DMS153 treated with DMSO at 0.1 percent for 48 hours (cell line): ENCODE results near the gene SLC2A6.
"Not testable (repeated sequence)": the region's sequence is repeated elsewhere in the genome, so short reads cannot be mapped to it uniquely, and the experiment has no call there.

ENCODE experiments used
- DNase-seq: peaks from one replicate; lab custom pipeline; 2025; ENCODE audit not compliant: unreplicated experiment; lab: John Stamatoyannopoulos, UW

Gene SLC2A6

GRCh38 chr9:133463864-133464615, 14.9 kb downstream of the SLC2A6 start:
- no peak for DNase-seq

GRCh38 chr9:133463234-133463863, 15.6 kb downstream of the SLC2A6 start:
- DNase-seq, result no peak

- DNase-seq, result no peak
Measured at GRCh38 chr9:133461975-133462374, 16.9 kb downstream of the SLC2A6 start.

DNA sequence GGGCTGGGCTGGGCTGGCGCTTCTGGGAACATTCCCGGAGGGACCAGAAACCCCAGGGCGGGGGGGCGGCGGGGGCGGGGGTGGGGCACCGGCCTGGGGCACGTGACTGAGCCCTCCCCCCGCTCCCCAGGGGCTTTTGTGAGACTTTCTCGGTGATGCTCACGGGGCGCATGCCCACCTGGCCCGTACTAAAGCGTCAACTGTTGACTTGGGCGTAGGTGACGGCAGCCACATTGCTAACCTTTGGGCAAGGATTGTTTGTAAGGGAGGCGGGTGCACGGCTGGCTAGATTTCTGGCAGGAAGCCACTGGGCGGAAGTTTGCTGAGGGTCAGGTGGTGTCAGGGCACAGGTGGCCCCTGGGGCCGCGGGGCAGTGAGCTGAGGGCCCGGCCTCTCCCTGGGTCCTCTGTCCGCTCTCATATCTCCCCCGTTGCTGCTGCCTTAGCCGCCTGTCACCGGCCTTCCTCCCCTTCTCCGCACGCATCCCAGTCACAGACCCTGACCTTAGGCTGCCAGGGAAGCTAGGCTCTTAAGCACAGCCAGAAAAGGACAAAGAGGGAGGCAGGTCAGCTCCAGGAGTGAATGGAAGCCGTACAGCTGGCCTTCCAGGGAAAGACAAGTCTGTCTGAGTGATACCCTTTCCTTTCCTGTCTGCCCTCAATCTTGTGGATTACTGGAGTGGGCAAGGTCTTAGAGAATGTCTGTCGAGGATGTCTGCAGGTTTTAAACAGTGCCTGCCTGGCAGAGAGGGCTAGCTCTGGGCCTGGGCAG, 18.3 kb downstream of the SLC2A6 start:
- peak; percentile 49 for DNase-seq

DNA sequence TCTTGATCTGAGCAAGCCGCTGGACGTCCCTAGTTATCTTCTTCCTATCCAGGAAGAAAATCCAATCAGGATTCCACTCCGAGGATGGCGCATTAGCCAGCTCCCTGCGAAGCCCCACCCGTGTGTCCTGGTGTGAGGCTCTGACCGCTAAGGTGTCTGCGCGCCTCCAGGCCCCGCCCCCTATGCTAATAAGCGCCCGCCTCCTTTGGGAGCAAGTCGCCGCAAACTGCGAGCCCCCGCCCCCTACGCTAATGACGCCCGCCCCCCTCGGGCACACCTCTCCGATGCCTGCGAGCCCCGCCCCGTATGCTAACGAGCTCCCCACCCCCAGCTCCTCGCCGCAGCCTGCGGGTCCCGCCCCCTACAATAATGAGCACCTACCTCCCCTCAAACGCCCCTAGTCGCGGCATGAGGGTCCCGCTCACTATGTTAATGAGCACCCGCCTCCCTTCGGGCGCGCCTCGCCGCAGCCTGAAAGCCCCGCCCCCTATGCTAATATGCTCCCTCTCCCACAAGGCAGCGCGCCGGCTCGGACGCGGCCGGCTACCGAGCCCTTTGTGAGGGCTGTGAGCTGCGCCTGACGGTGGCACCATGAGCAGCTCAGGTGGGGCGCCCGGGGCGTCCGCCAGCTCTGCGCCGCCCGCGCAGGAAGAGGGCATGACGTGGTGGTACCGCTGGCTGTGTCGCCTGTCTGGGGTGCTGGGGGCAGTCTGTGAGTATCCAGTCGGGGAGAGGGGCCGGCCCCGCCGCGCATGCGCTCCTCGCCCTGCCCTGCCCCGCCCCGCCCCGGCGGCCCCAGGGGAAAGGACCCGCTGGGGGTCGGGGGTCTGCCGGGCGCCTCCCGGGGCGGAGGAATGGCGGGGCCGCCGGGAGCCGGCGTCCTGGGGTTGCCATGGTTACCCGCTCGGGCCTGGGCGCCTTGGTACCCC, 19.2 kb downstream of the SLC2A6 start, which contains the start of gene CACFD1:
TSS of gene CACFD1 (plus strand) at position 503 of the 929 bp plus-strand sequence. CDS start at position 592, 89 bp downstream.
- DNase-seq, result peak; percentile 99

DNA sequence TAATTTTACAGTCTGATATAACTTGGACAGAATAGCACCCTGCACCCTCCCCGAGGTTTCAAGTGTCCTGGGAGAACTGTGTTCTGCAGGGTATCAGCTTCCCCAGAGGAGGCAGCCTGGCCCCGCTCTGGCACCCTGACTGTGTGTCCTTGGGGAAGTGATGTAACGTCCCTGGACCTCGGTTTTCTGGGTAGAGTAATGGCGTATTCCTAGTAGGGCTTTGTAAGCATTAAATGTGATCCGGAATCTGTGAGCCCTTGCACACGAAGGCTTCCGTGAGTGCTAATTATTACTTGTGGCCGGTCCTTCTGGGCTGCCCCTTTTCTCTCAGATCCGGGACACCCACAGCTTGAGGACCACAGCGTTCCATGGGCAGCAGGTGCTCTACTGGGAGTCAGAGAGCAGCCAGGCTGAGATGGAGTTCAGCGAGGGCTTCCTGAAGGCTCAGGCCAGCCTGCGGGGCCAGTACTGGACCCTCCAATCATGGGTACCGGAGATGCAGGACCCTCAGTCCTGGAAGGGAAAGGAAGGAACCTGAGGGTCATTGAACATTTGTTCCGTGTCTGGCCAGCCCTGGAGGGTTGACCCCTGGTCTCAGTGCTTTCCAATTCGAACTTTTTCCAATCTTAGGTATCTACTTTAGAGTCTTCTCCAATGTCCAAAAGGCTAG, 20.1 kb downstream of the SLC2A6 start:
- DNase-seq, result no peak

DNA sequence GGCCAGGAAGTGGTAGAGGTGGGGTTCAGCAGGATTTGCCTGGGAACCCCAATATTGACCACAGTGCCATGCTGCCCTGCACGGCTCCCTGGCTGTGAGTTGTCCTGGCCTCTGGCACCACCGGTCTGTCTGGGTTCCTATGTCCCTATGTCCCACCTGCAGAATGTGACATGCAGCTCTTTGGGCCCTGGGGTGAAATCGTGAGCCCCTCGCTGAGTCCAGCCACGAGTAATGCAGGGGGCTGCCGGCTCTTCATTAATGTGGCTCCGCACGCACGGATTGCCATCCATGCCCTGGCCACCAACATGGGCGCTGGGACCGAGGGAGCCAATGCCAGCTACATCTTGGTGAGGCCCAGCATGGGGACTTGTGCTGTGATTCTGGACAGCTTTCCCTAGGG, 21.2 kb downstream of the SLC2A6 start:
- DNase-seq, result no peak

GRCh38 chr9:133457233-133457632, 21.7 kb downstream of the SLC2A6 start:
- DNase-seq, result no peak

- DNase-seq, result no peak
Measured at GRCh38 chr9:133456409-133456808, 22.5 kb downstream of the SLC2A6 start.

DNA sequence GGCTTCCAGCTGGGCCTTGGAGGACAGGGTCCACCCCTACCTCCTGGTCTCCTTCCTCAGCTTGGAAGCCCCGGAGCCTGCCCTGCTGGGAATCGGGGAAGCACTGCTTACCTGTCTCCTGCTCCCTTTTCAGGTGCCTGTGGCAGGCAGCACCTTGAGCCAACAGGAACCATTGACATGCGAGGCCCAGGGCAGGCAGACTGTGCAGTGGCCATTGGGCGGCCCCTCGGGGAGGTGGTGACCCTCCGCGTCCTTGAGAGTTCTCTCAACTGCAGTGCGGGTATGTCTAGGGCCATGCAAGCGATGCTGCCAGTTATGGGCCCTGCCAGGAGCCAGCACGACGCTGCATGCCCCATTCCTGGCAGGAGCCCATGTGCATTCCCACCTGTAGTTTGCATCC, 23.0 kb downstream of the SLC2A6 start:
- no peak for DNase-seq

DNA sequence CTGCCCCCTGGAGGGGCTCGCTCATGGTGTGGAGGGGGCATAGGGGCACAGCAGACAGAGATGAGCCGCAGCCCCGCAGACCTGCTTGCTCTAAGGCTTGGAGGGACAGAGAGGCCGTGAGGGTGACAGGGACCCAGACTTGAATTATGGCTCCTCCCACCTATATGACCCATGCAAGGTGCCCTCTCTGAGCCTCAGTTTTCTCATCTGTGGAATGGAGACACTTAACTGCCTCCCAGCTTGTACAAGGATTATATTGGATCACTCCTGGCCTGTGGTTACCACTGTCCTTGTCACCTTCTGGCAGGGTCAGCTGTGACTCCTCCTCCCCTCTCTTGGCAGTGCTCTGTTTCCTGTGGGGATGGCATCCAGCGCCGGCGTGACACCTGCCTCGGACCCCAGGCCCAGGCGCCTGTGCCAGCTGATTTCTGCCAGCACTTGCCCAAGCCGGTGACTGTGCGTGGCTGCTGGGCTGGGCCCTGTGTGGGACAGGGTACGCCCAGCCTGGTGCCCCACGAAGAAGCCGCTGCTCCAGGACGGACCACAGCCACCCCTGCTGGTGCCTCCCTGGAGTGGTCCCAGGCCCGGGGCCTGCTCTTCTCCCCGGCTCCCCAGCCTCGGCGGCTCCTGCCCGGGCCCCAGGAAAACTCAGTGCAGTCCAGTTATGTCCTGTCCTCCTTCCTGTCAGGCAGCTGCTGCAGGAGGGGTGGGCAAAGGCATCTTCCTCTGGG, 23.8 kb downstream of the SLC2A6 start:
- DNase-seq, result no peak

DNA sequence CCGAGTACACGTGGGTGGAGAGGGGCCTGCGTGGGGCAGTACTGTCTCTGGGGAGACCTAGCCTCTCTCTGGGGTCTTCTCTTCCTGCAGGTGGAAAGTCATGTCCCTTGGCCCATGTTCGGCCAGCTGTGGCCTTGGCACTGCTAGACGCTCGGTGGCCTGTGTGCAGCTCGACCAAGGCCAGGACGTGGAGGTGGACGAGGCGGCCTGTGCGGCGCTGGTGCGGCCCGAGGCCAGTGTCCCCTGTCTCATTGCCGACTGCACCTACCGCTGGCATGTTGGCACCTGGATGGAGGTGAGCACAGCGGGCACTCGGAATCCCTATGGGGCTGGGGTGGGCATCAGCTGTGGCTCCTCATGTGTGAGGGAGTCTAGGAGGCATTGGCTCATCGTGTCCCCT, 24.6 kb downstream of the SLC2A6 start:
- no peak for DNase-seq

DNA sequence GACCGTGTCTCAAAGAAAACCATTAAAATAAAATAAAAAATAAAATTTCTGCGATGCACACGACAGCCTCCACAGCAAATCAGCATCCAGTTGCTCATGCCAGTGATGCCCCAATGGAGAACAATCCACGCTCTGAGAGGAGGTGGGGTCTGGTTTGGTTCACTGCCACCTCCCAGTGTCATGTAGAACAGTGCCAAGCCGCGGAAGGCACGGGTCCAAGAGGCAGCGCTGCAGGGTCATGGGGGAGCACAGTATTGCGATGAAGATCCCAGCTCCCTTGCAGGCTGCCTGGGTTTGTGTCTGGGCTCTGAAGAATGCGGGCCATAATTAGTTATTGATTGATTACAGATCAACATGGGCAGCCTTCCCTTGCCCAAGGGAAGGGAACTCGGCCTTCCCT, 25.2 kb downstream of the SLC2A6 start:
- no peak for DNase-seq

DNA sequence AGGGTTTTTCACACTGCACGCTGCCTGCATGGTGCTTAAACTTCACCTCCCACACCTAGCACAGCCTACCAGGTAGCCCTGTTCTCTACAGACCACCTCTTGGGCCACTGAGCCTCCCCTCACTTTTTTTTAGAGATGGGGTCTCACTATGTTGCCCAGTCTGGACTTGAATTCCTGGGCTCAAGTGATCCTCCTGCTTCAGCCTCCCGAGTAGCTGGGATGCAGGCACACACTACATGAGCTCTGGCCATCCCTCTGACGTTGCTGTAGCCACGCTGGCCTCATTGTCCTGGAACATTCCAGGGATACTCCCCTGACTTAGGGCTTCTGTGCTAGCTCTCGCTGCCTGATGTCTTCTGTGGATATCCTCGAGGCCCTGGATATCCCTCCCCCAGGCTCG, 26.3 kb downstream of the SLC2A6 start:
- no peak for DNase-seq

DNA sequence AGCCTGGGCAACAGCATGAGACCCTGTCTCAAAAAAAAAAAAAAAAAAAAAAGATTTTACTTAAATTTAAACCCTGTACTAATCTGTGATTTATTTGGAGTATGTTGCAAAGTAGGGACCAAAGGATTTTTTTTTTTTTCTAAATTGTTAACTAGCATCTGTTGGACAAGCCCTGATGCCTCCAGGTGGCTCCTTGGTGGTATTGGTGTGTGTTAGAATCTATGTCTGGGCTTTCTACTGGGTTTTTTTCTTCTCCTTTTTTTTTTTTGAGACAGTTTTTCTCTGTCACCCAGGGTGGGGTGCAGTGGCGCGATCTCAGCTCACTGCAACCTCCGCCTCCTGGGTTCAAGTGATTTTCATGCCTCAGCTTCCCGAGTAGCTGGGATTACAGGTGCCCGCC, 27.0 kb downstream of the SLC2A6 start:
- DNase-seq, result not testable (repeated sequence)

GRCh38 chr9:133449760-133450159, 29.1 kb downstream of the SLC2A6 start:
- no peak for DNase-seq

DNA sequence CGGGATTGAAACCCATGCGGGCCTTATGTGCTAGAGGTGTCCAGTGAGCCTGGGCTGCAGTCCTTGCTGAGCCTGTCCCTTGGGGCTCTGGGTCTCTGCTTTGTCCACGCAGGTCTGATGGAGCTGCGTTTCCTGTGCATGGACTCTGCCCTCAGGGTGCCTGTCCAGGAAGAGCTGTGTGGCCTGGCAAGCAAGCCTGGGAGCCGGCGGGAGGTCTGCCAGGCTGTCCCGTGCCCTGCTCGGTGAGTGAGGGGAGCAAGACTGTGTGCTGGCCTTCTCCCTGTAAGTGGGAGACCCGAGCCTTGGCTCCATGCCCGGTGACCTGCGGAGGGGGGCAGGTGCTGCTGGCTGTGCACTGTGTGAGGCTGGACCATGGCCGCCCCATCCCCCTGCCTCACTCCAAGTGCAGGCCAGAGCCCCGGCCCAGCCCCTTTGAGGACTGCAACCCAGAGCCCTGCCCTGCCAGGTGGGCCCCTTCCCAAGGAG, 30.4 kb downstream of the SLC2A6 start:
- DNase-seq, result no peak

DNA sequence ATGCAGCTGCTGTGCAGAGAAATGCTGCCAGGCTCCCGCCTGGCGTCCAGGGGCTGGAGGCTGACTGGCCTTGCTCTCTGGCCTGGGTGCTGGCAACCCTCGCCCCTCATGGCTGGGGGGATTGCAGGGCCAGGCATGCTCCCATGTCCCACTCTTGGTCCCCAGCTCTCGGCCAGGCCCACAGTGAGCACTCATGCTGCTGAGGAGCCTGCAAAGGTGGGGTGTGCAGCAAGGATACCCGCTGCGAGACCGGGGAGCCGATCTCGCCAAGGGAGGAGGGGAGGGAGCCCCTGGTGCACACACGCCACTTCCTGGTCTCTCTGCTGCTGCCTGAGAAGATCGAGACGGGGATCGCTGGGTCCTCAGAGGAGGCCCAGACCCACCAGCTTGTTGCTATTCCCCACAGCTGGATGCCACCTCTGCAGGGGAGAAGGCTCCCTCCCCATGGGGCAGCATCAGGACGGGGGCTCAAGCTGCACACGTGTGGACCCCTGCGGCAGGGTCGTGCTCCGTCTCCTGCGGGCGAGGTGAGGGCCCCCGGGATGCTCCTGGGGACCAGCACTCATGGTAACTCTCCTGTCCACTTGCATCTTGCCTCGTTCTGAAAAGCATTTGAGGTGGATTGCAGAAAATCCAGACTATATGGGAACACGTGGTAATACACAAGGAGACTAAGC, 33.5 kb downstream of the SLC2A6 start:
- DNase-seq, result no peak

DNA sequence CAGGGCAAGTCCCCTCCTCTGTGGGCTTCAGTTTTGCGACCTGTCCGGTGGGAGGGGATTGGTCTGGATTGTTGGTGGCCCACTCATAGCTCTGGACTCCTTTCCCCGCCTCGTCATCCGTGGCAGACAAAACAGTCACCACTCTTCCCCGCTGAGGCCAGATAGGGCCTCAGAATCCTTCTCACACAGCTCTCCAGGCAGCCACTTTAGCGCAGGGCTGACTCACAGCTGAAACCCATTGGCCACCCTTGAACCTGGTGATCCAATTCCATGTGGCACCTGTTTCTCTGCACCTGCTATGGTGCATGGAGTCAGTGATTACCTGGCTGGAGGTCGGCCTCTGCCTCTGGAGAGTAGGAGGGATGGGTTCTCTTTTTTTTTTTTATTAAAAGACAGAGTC, 34.9 kb downstream of the SLC2A6 start:
- no peak for DNase-seq
